IPS-18c (cell line): ENCODE results near the gene SYTL2.

Experiments used
- H3K4me3 ChIP-seq: 2 replicates; pipeline ENCODE4 v1.7.0; 2013; ENCODE audit warnings: low read depth, mild to moderate bottlenecking, low read length, moderate library complexity; ENCODE audit not compliant: insufficient read depth
- H3K9me3 ChIP-seq: one replicate; pipeline ENCODE4 v1.6.1; 2013; ENCODE audit warnings: mild to moderate bottlenecking, low read length, moderate library complexity; ENCODE audit not compliant: control insufficient read depth, insufficient read depth

The SYTL2 gene

GRCh38 chr11:85776951-85777602, 33.9 kb downstream of the SYTL2 start:
- H3K4me3 ChIP-seq = no peak overlapping the region
- no peaks in the 10 kb centered on the region for H3K9me3 ChIP-seq

- Histone ChIP-seq H3K9me3 (peaks cover 2% of the 10 kb centered on the region), H3K4me3 (no peak overlapping the region)
Observed at GRCh38 chr11:85774256-85775101, 36.5 kb downstream of the SYTL2 start.

- H3K4me3 ChIP-seq = no peak overlapping the region
Observed at GRCh38 chr11:85772695-85773094, 38.2 kb downstream of the SYTL2 start.

GRCh38 chr11:85771568-85771967, 39.4 kb downstream of the SYTL2 start:
- H3K4me3 ChIP-seq = no peak overlapping the region
- peaks cover 3% of the 10 kb centered on the region for H3K9me3 ChIP-seq

More at GRCh38 chr11:85772695-85773094, 38.2 kb downstream of the SYTL2 start:
- H3K9me3 ChIP-seq = peaks cover 3% of the 10 kb centered on the region

GRCh38 chr11:85769771-85770170, 41.2 kb downstream of the SYTL2 start:
- Histone ChIP-seq H3K4me3 (no peak overlapping the region), H3K9me3 (peaks cover 3% of the 10 kb centered on the region)

- H3K9me3 ChIP-seq = peaks cover 3% of the 10 kb centered on the region
- no peak overlapping the region for H3K4me3 ChIP-seq
Observed at GRCh38 chr11:85768473-85769146, 42.3 kb downstream of the SYTL2 start.

- peaks cover 3% of the 10 kb centered on the region for H3K9me3 ChIP-seq
- H3K4me3 ChIP-seq = no peak overlapping the region
Observed at GRCh38 chr11:85767246-85767945, 43.5 kb downstream of the SYTL2 start.

DNA sequence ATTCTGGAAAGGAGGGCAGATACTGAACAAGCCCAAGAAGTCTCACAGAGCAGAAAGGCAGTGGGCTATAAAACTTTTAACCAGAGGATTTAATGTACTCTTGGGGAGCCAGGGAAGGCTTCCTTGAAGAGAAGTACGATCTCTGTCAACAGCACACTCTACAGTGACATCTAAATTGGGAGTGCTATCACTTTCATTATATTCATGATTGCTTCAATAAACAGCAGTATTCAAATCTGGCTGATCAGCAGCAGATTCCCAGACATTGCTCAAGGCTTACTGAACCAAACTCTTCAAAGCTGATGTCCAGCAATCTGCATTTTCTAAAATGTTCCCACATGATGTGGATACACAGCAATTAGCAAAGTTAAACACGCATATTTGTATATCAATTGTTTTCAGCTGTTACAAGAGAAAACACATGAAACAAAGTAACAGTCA, 44.2 kb downstream of the SYTL2 start:
- Histone ChIP-seq H3K4me3 (no peak overlapping the region), H3K9me3 (peaks cover 3% of the 10 kb centered on the region)

GRCh38 chr11:85764796-85765195, 46.1 kb downstream of the SYTL2 start:
- H3K4me3 ChIP-seq = no peak overlapping the region
- peaks cover 3% of the 10 kb centered on the region for H3K9me3 ChIP-seq

- Histone ChIP-seq H3K4me3 (no peak overlapping the region), H3K9me3 (no peaks in the 10 kb centered on the region)
Observed at GRCh38 chr11:85762226-85762625, 48.7 kb downstream of the SYTL2 start.

DNA sequence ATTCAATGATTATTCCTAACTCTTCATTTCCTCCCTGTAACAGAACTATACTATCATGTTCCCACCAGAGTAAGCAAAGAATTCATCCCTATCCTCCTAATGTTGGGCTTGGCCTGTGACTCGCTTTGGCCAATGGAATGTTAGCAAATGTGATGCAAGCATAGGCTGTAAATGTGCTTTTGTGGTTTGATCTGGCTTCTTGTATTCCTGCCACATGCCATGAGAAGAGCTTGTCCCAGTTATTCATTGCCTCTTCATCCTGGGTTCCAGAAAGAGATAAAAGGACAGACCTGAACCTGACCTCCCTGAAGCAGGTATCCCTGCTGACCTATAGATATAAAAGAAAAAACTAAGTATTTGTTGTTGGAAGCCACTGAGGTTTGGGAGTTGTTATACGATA, 51.0 kb downstream of the SYTL2 start:
- no peak overlapping the region for H3K4me3 ChIP-seq
- no peaks in the 10 kb centered on the region for H3K9me3 ChIP-seq

DNA sequence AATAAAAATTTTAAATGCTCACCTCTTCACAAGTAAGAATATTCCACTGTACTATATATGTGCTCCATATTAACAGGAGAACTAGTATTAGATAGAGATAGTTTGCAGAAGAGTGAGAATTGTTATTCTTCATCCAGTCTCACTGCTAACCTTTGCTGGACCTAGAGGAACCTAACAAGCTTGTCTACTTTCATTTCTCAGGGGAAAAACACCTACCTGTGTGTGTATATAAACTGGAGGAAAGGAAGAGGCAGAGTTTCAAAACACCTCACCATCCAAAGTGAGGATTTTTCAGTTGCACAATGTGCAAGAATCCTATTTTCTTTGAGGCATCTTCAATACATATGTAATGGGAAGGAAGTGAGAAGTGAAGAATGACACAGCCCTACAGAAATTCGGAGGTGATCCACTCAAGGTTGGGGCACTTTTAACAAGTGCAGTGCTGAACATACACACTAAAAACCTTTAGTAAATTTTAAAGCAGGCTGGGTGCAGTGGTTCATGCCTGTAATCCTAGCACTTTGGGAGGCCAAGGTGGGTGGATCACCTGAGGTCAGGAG, 52.4 kb downstream of the SYTL2 start:
- no peaks in the 10 kb centered on the region for H3K9me3 ChIP-seq
- no peak overlapping the region for H3K4me3 ChIP-seq

DNA sequence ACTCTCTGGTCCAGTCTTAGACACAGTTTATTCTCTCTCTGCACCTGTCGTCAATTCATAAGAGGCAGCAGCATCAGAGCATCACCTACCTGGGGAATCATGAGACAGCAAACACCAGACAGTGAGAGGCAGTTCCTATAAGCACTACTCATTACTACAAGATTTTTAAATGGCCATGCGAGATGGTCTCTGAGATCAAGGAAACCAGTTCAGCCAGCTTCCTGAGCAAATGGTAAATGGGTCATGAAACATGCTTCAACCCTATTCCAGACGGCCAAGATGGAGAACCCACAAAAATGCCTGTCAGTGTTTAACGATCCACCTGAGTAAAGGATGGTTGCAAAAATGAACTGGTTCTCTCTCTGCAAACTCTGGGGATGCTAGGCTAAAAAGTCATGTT, 52.9 kb downstream of the SYTL2 start:
- H3K9me3 ChIP-seq = no peaks in the 10 kb centered on the region
- H3K4me3 ChIP-seq = no peak overlapping the region

DNA sequence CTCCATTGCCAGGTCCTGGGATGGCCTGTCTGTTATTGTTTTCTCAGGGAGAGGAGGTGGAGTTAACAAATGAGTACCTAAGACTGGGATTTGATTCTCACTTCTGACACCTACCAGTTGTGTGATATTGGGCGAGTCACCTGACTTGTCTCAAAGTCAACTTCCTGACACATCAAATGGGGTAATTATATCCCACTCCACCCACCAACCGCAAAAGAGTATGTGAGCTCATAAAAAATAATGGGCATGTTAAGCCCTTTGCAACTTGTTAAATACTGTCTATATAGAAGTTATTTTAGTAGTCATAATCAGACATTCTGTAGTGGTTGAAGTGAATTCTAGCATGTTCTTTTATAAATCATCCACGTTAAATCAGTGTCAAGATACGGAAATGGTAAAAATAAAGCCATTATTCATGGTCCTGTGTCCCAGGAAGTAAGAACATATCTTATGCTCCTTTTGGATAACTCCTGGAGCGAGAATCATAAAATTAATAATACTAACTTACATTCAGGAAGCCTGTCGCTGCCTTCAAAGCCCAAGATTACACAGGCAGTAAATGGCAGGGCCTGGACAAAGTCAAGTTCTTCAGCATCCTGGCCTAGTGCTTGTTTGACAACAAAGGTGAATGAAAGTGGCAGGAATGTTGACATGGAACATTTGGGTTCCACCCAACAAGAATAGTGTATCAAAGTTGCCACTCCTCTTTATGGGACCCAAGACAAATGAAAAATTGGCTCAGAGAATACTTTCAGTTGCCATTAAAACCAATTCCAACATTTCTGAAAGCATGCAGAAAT, 54.3 kb downstream of the SYTL2 start:
- Histone ChIP-seq H3K4me3 (no peak overlapping the region), H3K9me3 (no peaks in the 10 kb centered on the region)

GRCh38 chr11:85755701-85756100, 55.2 kb downstream of the SYTL2 start:
- H3K4me3 ChIP-seq = no peak overlapping the region
- no peaks in the 10 kb centered on the region for H3K9me3 ChIP-seq

DNA sequence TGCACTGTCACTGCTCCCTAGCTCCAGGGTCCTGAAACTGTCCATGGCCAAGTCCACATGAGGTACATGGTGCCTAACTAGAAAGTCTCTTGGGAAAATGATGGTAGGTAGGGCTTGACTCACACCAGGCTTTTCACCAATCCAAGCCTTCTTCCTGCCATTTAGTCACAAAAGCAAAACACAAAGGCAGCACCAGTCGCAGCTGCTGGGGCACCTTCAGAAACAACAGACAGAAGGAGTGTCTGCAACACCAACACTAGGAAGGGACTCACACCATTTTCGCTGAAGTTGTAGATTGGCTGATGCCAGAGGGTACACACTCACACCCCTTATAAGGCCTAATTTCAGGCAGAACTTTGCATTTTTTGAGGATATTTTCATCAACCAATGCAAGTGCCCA, 55.7 kb downstream of the SYTL2 start:
- Histone ChIP-seq H3K9me3 (no peaks in the 10 kb centered on the region), H3K4me3 (no peak overlapping the region)
